GM11168 (cell line): ENCODE measurements around the gene TRIM17.

Source experiments
- in situ Hi-C: fragments of 300-500 bp; cut with MboI; formaldehyde crosslinking; loops from one replicate; pipeline ENCODE4 v1.12.0; 2022; ENCODE audit warnings: low sequenced_read_pairs; ENCODE audit not compliant: unreplicated experiment

Gene TRIM17, protein sequence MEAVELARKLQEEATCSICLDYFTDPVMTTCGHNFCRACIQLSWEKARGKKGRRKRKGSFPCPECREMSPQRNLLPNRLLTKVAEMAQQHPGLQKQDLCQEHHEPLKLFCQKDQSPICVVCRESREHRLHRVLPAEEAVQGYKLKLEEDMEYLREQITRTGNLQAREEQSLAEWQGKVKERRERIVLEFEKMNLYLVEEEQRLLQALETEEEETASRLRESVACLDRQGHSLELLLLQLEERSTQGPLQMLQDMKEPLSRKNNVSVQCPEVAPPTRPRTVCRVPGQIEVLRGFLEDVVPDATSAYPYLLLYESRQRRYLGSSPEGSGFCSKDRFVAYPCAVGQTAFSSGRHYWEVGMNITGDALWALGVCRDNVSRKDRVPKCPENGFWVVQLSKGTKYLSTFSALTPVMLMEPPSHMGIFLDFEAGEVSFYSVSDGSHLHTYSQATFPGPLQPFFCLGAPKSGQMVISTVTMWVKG

DNA sequence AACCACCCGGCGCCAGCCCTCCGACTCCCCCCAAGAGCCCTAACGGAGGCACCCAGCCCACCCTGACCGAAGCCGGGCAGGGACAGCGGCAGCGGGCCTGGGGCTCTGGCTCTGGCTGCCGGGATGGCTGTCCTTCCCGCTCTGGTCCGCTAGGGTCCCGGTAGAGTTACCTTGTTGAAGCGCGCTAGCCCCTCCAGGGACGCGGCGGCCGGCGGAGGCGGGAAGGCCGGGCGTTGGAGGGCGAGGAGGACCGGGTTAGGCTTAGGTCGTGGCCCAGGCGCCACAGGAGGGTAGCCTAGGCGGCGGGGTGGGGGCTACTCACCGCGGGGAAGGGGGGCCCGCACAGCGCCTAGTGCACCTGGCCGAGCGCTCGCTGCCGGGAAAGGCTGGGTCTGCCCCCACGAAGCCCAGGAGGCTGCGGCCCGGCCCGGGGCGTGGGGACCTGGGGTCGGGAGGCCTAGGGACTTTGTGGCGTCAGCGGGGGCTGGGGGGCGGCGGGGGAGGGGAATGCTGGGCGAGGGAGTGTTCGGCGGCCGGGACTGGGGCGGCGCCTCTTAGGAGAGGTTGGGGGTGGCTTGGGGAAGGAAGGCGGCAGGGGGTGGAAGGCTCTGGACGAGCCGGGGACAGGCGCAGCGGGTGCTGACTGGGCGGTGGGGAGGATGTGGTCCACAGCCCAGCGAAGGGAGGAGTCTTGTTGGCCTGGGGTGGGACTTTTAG lies at the start of gene TRIM17:
Gene TRIM17 (minus strand): TSS at position 645 of the 717 bp plus-strand sequence. CDS start 1,789 bp downstream, outside the sequence.
- in situ Hi-C loops: no loop called here

DNA sequence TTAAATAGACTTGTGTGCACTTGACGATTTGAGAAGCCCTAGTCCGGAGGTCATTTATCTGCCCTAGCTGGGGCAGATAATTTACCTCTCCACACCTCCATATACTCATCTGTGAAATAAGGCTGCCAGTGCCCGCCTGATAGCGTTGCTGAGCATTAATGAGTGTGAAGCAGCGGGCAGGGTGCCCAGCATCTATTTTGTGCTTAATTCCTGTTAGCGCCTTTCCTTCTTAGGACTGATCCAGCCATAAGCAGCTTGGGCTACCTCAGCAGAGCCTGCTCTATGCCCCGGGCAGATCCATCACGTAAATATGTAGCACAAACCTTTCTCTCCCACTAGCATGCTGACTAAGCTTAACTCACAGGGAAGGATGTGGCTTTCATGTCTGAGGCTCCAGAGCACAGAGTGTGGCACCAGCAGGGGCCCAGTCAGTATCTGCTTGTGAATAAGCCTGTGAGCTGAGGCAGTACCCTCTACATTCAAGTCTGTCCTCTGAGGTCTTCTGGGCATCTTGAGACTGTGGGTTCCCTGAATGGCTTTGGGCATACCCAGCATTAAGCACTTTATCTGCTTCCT lies 49.0 kb upstream of the TRIM17 start:
- in situ Hi-C loops: no loop called here

DNA sequence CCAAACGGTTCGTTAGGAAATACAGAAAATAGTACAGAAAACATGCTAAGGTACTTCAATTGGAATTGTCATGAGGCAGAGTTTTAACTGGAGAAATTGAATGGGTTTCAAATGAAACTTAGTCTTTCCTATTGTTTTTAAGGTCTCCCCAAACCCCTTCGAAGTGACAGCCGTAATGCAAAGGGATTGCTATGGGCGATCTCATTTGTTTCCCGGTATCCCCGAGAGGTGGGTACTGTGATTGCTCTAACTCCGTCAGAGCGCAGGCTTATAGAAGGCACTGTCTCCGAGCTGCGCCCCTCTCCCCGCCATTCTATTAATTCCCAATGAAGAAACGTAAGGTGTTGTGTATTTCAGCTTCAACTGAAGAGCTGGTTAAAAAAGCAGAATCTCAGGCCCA lies 48.5 kb upstream of the TRIM17 start:
- in situ Hi-C loops: no loop called here

DNA sequence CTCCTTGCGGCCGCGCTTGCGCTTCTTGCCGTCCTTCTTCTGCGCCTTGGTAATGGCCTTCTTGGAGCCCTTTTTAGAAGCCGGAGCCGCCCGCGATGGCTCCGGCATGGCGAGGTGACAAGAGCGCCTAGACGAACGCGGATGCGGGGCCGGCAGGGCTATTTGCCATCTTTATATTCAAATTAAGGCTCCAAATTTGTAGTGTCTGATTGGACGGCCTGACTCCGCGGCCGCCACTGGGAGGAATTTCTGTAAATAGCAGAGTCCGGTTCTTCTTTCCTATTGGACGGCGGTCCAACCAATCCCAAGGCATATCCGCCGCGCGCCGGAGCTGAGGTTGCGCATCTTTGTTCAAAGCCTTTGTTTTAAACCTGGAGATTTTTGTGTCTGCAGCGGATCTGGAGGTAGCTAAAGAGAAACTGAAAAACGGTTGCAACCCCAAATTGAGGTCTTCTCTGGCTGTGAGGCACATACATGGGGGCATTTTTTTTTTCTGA lies 47.9 kb upstream of the TRIM17 start:
- in situ Hi-C loops: no loop called here

DNA sequence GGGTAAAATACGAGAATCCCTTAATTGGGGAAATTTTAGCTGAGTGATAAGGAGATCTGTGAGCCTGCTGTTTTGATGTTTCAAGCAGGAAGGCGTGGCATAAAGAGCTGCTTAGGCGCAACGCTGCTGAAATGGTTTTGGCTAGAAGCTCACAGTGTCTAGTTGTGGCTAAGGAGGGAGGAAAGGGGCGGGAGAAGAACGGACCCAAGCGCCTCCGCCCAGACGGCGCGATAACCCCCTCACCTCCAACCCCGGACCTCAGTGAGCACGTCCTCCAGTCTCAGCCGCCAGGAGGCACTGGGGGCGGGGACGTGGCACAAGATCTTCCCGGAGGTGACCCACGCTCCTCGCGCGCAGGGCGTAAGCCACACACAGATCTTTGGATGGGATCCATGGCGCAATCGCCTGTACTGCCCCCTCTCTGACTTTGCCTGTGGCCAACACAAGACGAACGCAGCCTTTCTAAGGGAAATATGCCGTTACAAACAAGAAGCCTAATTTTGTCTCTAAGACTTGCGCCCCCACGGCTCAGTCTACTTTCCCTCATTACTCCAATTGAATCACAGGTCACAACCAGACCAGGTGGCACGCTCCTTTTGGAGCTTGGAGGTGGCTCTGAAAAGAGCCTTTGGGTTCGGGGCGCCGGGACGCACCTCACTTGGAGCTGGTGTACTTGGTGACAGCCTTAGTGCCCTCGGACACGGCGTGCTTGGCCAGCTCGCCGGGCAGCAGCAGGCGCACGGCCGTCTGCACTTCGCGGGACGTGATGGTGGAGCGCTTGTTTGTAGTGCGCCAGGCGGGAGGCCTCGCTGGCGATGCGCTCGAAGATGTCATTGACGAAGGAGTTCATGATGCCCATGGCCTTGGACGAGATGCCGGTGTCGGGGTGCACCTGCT lies 47.1 kb upstream of the TRIM17 start:
- in situ Hi-C loops: no loop called here

DNA sequence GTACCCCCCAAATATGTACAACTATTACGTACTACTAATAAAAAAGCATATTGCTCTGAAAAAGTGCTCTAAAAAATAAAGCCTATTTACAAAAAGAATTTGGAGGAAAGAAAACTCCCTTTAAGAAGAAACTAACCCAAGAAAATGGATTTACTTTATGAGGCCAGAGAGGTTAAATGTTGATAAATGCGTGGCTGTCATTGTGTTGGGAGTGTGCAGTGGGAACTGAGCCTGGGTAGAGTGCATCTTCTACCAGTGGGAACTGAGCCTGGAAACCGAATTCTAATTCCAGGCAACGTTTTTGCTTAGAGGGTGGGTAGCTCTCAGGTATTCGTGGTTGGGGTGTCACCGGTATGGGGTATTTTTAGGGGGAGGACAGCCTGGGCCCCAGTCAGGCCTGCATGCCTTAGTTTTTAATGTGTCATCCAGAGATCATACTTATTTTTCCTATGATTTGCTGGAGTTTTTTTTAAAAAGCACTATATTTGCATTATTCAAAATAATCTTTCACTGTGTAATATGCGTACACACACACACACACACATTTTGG lies 46.4 kb upstream of the TRIM17 start:
- in situ Hi-C loops: no loop called here

DNA sequence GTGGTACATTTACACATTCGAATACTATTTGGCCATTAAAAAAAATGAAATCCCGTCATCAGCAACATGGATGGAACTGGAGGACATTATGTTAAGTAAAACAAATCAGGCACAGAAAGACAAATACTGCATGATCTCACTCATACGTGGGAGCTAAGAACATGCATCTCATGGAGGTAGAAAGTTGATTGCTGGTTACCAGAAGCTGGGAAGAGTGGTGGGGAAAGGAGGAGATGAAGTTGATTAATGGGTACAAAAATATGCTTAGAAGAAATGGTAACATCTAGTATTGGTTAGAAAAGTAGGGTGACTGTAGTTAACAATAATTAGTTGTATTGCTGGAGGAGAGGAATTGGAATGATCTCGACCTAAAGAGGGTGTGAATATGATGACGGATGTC lies 45.9 kb upstream of the TRIM17 start:
- in situ Hi-C loops: no loop called here

DNA sequence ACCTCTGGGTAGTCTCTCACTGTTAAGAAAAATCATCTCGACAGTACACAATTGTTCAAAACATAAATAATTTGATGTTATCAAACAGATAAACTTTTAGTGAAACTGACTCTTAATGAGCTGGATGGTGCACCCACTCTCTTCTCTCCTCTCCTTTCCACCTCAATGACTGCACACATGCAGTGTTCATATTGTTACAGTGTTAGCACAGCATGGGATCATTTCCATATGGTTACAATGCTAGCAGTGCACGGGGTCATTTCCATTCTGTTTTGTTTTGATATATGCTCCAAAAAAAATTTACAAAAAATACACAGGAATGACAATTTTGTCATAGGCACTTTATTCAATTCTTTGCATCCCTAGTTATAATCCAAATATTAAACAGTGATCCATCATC lies 44.2 kb upstream of the TRIM17 start:
- in situ Hi-C loops: no loop called here

DNA sequence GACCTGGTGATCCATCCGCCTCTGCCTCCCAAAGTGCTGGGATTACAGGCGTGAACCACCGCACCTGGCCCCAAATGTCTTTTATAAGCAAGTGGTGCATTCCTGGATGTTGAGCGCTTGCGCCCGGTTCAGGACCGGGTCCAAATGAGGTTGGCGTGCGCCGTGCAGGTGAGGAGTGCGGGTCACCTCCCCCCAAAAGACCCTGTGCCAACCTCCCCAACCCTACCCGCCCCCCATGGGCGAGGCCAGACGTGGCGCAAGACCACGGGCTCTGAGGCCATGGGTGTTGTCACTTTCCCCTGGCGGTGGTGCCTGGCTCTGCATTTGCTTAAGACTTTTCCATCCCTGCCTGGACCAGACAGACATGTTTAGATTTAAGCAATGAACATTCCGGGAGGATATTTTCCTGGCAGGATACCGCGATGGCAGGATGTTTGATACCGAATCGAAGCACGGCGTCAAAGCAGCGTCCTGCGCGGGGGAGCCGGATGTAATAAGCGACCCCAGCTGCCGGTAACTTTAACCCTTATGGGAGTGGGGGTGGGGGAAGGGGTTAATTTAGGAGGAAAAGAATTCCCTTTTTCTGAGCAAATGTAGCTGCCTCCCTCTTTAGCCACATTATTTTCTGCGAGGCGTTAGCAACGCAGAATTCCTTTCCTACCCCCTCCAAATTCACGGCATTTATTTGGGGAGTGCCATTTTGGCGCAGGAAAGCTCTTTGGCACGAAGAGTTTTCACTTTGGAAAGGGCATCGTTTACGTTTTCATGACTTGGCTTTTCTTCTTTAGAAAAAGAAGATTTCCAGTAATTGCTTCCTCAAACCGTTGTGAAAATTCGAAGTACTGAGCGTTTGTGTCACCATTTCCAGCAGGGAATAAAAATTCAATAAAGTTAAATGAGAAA lies 42.7 kb upstream of the TRIM17 start:
- in situ Hi-C loops: no loop called here

DNA sequence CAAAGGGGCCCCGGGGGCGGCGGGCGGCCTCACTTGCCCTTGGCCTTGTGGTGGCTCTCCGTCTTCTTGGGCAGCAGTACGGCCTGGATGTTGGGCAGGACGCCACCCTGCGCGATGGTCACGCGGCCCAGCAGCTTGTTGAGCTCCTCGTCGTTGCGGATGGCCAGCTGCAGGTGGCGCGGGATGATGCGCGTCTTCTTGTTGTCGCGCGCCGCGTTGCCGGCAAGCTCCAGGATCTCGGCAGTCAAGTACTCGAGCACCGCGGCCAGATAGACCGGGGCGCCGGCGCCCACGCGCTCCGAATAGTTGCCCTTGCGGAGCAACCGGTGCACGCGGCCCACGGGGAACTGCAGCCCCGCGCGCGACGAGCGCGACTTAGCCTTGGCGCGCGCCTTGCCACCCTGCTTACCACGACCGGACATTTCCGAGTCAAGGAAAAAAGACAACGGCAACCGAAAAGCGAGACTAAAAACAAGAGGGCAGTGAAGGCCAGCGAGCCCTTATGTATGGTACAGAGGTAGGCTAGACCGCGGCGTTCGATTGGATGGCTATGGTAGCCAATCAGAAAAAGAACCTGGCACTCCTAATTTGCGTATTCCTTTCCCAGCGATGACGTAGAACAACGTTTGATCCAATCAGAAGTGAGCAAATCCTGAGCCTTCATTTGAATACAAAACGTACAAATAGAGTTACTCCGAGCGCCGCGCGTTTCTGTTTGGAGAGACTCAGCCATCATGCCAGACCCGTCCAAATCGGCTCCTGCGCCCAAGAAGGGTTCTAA lies 40.9 kb upstream of the TRIM17 start:
- in situ Hi-C loops: no loop called here

DNA sequence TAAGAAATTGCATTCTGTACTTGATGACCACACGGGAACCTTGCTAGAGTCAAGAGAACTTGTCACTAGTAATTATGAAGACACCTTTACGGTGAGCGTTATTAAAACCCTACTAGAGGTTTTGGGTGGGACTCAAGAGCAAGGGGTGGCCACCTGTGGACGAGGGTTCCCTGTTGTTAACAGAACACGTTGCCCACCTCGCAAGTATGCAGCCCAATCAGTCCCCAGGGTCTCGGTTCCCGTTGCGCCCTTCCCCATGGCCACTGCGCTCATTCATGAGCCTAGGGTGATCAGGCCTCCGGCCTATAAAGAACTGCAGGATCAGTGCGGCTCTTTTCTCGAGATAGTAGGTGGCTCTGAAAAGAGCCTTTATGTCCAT lies 40.3 kb upstream of the TRIM17 start:
- in situ Hi-C loops: no loop called here

DNA sequence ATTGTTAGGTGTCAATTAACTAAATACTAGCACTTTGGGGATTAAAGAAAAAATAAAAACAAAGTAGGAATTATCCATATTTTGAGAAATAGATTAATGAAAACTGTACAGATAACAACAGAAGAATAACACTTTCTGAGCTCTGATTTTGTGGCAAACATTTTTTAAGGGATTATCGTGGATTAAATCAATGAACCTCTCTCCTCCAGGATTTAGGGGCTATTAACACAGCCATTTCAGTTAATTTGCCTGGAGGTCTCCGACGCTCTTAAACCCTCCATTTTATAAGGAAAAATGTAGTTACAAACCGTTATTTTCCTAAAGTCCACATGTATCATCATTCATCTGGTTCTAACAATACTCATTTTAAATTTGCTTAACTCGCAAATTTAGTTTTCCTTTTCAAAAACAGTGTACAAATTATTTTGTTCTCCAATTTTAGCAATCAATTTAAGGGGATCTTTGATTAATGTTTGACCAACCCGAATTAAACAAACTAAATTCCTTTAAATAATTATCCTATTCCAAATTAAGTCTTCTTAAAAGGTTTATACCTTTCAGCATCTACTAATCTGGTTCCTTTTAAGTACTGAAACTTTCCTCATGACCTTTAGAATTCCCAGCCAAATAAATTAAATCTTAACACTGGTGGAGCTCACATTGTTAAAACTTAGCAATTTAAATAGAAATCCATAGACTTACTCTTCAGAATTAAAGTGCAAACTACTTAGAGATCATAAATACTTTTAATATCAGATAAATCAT lies 39.8 kb upstream of the TRIM17 start:
- in situ Hi-C loops: no loop called here

DNA sequence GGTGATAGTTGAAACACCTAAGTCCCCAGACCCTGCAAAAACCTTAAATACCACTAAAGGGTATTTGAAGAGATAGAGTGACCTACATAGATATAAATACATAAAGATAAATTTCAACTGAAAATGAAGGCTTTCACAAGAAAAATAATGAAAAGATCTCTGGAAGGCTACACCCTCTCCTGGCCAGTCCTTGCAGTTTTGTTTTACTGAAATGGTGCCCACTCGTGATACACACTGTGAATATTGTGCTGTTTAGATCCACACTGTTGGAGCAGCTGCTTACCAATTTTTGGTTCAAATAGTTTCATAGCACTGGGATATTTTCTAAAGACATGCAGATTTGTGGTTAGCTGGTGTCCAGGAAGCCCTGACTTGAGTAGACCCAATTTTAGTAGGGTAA lies 39.1 kb upstream of the TRIM17 start:
- in situ Hi-C loops: no loop called here

DNA sequence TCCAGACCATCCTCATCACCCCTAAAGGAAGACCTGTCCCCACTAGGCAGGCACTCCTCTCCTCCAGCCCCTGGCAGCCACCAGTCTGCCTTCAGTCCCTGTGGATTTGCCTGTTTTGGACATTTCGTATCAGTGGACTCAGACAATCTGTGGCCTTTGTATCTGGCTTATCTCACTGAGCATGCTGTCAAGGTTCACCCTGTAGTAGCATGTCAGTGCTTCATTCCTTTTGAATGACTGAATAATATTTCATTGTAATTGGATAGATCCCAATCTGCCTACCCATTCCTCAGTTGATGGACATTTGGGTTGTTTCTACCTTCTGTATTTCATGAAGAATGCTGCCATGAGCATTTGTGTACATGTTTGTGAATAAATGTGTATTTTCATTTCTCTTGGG lies 37.6 kb upstream of the TRIM17 start:
- in situ Hi-C loops: no loop called here

DNA sequence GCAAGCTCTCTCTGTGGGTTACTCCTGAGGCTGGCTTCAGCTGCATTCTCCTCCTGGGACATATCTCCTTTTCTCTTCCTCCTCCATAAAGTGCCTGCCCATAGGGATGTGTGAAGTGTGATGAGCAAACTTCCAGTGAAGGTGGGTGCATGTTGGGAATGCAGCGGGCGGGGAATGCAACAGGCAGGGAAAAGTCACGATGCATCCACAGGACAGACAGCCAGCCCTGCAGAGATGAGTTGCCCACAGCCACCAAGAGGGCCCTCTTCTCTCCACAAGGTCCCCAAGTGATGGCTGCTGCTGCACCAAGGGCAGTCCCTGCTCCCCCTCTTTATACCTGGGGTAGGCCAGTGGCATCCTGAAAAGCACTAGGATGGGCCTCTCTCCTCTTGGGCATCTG lies 37.0 kb upstream of the TRIM17 start:
- in situ Hi-C loops: no loop called here

DNA sequence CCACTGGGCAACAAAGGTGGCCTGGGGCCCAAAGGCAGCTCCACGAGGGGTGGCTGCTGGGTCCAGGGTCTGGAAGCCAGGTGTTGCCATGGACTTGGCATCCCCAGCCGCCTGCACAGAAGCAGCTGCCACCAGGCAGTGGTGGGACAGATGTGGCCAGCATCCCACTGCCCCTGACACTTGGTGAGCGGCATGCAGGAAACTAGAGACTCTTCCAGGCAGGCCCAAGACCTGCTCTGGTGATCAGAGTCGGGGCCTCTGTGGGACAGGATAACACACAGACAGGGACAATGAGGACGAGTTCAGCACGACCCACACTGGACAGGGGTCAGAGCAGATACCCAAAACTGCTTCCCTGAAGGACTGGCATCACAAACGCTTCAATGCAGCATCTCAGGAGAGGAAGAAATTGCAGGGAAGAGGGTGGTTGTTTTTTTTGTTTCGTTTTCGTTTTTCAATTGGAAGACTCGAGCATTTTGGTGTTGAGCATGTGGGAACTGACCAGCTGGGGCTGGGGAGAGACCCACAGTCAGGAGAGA lies 36.4 kb upstream of the TRIM17 start:
- in situ Hi-C loops: no loop called here
